Stimulated activated CD8-positive, alpha-beta memory T cell treated with anti-CD3 and anti-CD28 coated beads, Interleukin-7, amount 100 ng/mL, for 48 hours (primary cell): ENCODE data around the gene LRRC59.

Experiments
- DNase-seq, 2 donors: peaks; one replicate each; pipeline ENCODE4 v3.0.0-alpha.2; 2020; ENCODE audit warnings: low read depth in 1 of 2; ENCODE audit errors: extremely low read depth in 1 of 2

The LRRC59 gene

DNA sequence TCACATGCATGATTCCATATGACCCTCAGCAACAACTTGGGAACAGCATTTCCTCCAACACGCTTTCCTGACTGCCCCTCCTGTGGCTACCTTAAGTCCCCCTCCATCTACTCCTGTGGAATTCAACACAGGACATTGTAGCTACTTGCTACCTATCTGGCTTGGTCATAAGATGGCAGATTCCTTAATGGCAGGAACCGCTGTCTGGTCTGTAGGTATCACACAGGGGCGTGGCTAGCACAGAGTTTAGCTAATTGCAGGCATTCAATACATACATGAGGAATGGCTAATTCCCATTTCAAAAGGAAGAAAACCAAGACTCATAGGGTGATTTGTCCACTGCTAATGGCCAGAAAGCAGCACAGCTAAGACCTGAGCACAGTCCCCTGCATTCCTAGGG lies 8.6 kb downstream of the LRRC59 start:
- no peak for DNase-seq

DNA sequence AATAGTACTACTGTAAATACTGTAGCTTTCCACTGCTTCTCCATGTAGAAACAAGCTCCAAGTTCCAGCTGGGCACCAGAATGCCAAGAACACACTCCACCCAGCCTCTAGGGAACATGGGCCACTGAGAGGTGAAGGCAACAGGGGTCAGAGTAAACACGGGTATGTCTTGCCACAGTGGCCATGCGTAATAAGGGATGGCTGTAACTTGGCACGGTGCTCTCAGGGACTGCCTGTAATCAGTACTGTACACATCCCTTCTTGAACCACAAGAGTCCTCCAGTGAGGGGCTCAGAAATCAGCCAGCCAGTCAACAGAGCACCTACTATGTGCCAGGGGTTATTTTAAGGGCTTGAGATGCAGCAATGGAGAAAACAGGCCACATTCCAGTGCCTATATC lies 10.8 kb downstream of the LRRC59 start:
- no peak for DNase-seq

- no peak for DNase-seq
These were observed 14.4 kb downstream of the LRRC59 start for GRCh38 chr17:50382931-50383330.

DNA sequence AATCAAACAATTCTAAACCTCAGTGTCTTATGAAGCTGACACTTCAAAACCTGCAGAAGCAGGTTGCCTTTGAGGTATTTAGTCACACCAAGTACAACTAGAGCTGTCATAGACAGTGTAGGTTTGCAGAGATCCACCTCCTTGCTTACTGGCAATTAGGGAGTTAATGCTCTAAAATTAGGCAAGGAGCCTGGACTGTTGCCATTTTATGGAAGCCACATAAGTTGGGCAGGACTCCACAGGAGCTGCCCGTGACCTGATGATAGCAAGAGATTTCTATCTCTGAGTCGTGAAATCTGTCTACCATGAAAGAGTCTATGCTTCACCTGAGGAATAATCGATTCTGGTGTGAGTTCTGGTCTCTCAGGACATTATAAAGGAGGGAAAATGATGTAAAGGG lies 15.4 kb downstream of the LRRC59 start:
- no peak for DNase-seq

DNA sequence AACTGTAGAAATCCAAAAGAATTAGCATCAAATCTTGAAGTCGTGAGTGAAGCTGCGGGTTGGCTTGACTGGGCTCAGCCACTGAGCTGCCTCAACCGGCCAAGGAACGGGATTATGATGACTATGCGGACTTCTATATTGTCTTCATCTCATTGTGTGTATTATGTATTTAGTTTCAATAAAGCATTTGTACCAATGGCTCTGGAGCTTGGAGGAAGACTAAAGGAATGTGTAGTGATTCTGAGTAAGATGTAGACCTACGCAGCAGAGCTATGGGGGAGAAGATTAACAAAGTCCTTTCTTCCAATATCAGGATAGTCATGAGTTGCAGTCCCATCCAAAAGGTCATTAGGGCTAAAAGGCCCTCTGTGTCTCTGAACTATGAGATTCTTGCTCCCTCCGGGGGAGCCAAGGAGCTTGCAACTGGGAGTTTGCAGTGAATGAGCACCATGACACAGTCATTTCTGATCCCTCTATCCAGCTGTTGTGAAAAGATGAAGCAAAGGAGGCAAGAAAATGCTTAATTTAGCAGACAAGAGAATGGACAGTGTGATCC lies 16.0 kb downstream of the LRRC59 start:
- no peak for DNase-seq

DNA sequence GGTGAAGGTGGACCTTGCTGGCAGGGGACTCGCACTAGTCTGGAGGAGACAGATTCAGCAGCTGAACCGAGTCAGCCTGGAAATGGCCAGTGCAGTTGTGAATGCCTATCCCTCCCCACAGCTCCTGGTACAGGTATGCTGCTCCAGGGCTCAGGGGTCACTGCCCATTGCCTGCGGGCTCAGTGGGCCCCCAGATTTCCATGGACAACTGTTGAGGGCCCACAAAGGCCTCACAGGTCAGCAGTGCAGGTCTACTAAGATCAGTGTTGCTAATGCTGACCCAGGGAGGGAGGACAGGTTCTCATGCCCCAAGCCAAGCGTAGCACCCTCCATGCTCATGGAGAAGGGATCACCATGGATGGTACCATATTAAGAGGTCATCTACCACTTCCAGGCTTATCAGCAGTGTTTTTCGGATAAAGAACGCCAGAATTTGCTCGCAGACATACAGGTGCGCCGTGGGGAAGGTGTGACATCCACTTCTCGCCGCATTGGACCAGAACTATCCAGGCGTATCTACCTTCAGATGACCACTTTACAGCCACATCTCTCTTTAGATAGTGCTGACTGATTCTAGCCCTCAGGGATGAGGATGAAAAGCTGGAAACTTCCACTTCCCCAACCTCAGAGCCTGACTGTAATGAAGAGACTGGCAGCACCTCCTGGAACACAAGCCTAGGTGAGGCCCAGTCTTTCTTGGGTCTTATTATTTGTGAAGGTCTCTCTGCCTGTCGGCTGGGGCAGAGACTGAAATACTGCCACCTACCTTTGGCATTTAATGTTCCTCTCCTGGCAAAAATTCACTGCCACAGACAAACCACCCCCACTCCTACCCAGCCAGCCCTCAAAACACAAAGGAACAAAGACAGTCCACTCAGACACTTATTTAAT lies 16.7 kb downstream of the LRRC59 start:
- DNase-seq, result no peak

DNA sequence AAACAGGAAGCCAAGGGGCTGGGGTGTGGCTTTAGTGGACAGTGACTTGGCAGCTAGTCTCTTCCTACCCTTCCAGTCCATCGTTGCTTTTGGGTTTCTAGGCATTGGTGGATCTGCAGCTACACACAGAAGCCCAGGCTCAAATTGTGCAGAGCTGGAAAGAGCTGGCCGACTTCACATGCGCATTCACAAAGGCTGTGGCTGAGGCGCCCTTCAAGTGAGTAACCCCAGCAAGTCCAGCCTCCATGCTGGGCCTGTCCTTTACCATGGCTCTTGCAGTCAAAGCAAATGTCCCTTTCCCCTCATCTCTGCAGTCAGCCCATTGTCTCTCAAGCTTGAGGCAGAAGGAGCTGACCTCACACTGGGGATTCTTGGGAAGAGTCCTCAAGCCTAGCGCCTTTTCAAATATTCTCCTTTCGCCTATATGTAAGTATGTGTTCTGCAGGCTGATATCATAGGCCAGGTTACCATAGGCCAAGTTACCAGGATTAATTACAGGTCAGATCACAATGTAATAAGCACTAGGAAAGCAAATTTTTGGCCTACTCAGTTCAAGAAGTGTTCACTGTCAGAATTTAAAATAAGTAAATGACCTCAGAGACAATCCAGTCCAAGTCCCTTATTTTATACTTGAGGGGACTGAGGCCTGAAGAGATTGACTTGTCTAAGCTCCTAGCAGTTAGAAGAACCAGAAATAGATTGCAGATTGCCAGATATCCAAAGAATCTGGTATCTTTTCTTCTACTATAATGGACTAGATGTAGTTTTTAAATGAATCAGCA lies 17.8 kb downstream of the LRRC59 start:
- no peak for DNase-seq

DNA sequence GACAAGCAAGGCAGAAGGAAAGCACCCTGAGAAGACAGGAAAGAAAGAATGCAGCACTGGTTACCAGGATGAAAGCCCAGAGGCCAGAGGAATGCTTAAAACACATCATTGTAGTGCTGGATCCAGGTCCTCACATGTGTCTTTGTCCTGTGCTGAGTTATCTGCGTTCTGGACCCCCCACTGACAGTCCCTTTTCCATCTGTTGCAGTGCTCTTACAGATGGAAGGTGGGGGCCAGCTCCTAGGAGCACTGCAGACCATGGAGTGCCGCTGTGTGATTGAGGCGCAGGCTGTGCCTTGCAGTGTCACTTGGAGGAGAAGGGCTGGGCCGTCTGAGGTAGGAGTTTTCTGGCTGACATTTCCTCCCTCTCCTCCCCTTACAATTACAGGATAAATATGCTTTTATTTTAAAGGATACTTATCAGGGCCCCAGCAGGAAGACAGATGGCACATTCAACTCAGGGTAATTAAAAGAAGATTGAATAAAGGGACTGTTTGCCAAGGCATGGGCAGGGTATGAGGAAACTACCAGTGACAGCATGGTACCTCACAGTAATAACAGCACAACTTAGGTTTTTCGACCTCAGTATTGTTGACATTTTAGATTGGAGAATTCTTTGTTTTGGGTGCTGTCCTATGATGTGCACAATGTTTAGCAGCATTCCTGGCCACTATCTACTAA lies 21.3 kb downstream of the LRRC59 start:
- DNase-seq, result no peak

DNA sequence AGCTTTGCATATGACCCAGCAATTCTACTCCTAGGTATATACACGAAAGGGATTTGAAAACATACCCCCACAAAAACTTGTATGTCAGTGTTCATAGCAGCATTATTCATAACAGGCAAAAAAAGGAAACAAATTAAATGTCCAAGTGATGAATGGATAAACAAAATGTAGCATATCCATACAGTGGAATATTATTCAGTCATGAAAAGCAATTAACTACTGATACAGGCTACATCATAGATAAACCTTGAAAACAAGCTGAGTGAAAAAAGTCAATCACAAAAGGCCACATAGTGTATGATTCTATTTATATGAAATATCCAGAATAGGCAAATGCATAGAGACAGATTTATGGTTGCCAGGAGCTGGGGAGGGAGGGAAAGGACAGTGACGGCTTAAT lies 23.6 kb downstream of the LRRC59 start:
- no peak for DNase-seq

- DNase-seq, result peak; percentile 65 to 77
These were observed 24.4 kb downstream of the LRRC59 start, which contains the start of the genes EME1 and MRPL27 for GRCh38 chr17:50372758-50373556. TSS of gene EME1 (plus strand) at chr17:50373229. CDS start at chr17:50375209, 1,980 bp downstream. TSS of gene MRPL27 (minus strand) at chr17:50373184. CDS start at chr17:50373170, 14 bp downstream.

DNA sequence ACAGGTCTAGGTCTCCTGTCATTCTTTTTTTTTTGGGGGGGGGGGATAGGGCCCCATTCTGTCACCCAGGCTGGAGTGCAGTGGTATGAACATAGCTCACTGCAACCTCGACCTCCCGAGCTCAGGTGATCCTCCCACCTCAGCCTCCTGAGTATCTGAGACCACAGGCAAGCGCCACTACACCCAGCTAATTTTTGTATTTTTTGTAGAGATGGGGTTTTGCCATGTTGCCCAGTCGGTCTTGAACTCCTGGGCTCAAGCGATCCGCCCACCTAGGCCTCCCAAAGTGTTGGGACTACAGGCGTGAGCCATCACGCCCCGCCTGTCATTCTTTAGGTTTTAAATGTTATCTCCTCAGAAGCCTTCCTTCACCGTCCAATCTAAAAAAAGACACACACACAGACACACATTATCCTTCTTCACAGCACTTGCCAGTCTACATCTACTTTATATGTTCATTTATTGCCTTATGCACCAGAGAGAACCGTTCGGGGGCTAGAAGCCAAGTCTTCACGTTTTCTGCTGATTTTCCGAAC lies 25.0 kb downstream of the LRRC59 start:
- no peak for DNase-seq

GRCh38 chr17:50371526-50371925 lies 25.8 kb downstream of the LRRC59 start:
- DNase-seq, result no peak

GRCh38 chr17:50370052-50370451 lies 27.3 kb downstream of the LRRC59 start:
- DNase-seq, result no peak

DNA sequence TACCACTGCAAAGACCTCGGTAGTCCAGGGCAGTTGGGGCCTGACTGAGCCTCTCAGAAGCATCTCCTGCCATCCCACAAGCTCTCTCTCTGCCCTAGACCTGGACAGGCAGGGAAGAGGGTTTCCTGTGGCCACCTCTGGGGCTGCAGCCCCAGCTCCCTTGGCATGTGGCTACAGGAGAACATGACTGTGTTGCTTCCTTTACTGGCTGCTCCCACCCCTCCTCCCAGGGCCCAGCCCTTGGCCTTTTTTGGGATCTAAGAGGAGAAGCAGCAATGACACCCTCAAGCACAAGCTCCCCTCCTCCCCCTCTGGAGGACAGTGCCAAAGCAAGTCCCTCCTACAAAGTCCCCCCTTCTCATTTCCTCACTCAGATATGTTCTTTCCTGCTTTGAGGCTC lies 29.9 kb downstream of the LRRC59 start:
- DNase-seq, result no peak

DNA sequence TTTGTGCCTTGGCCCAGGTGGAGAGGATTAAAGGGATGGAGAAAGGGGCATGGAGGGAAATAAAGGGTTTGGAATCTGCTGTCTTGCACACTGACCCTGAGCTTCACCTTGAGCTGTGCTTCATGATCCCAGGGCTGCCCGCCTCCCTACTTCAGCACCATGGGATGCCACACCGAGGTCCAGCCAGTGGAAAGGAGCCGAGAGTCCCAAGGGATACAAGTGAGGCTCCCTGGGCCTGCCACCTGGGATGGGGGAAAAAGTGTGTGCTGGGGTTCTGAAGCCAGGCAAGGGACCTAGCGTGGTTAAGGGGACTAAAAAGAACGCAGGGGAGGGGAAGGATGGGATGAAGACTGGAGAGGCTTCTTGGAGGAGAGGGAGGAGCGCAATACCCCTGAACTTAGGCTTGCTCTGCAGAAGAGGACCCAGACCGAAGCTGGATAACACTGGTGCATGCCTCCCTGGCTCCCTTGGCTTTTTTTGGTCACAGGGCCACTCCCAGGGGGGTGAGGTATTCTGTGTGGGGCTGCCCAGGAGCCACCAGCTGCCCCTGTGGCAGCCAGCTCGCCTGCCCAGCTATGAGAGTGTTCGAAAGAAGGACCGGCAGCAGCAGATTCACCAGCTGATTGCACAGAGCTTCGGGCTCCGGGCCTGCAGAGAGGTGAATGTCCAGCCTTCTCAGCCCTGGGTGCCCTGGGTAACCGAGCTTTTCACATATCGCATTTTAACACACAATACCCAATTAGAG lies 31.5 kb downstream of the LRRC59 start:
- DNase-seq, result no peak

- no peak for DNase-seq
These were observed 32.2 kb downstream of the LRRC59 start for GRCh38 chr17:50365165-50365564.

DNA sequence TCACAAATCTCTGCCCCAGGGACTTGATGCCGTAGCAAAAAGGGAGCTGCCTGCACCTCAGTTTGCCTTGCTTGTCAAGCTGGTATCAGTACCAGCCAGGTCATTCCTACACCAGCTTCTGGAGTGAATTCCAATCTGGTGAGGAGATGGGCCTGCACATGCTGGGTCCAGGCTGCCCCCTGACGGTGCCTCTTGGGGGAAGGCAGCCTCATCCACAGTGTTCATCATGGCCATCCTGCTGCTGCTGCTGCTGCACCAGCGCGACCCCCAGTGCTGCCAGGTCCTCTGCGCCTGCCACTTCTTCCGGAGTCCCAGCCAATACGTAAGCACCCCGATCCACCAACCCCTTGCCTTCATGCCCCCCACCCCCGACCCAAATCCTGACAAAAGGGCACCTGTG lies 32.6 kb downstream of the LRRC59 start:
- no peak for DNase-seq

DNA sequence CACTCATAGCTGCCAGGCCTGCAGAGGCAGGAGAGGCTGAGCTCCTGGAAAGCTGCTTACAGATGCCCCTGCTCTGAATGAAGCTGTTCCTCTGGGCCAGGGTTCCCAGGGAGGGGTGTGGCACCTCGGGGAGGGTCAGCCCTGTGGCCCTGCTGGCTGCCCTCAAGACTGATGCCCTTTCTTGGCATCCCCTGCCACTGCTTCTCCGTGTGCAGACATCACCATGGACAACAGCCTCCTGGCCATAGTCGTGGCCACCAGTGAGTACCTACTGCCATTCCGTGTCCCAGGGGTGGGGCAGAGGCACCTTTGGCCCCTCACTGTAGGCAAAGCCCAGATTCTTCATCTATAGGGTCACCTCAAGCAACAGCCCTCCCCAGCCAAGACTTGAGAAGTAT lies 33.3 kb downstream of the LRRC59 start:
- DNase-seq, result no peak
